HL-60/S4 (cell line): Measurements from ENCODE around the gene ANKRD62.

Experiments
- in situ Hi-C: fragments of 300-500 bp; cut with MboI; formaldehyde crosslinking; loops from 2 replicates; pipeline ENCODE4 v1.14.3; 2022; ENCODE audit warnings: low sequenced_read_pairs

Gene ANKRD62

GRCh38 chr18:12165038-12165768 lies 71.6 kb downstream of the ANKRD62 start:
- in situ Hi-C loops, result no loop called here
